HL-60 (cell line): Measurements from ENCODE around the gene WDR20.

Source experiments
- DNase-seq, 2 experiments: peaks; one replicate each; pipeline ENCODE4 v3.0.0-alpha.2; 2010 to 2020; ENCODE audit warnings: low read depth in 1 of 2, low spot score in 1 of 2
- H3K27ac ChIP-seq: fragments of 250-450 bp; sonication (Bioruptor Pico); replicated peaks from 2 replicates; pipeline ENCODE4 v1.5.1; 2020; ENCODE audit warnings: mild to moderate bottlenecking, moderate library complexity
- H3K27me3 ChIP-seq: fragments of 250-450 bp; sonication (Bioruptor Pico); 2 replicates; pipeline ENCODE4 v1.5.1; 2021; ENCODE audit warnings: mild to moderate bottlenecking, moderate library complexity; ENCODE audit not compliant: insufficient read depth, poor library complexity, severe bottlenecking
- H3K4me3 ChIP-seq: replicated peaks from 2 replicates; pipeline ENCODE4 v1.5.1; 2011; ENCODE audit warnings: mild to moderate bottlenecking, control low read depth, low read length; ENCODE audit not compliant: insufficient read depth
- CTCF ChIP-seq: IDR thresholded peaks from one replicate; pipeline ENCODE4 v1.5.1; 2011; ENCODE audit warnings: low read length, control low read depth, inconsistent platforms; ENCODE audit not compliant: insufficient read depth
- GABPA ChIP-seq: IDR thresholded peaks from 2 replicates; pipeline ENCODE4 v1.6.1; 2012; ENCODE audit warnings: low read depth
- POLR2AphosphoS5 ChIP-seq: IDR thresholded peaks from 2 replicates; pipeline ENCODE4 v1.6.1; 2012; ENCODE audit warnings: low read depth
- SPI1 ChIP-seq: IDR thresholded peaks from 2 replicates; pipeline ENCODE4 v1.6.1; 2012; ENCODE audit warnings: low read depth, mild to moderate bottlenecking, borderline replicate concordance
- long read RNA-seq: library from polyadenylated mRNA; unstranded; transcript quantifications from one replicate; pipeline ENCODE4 v2.0.0, GENCODE V29; 2020
- TF ChIP-seq, protein P1 (sequence below): IDR thresholded peaks from 2 replicates; pipeline ENCODE4 v1.6.1; 2012; ENCODE audit warnings: low read depth; ENCODE audit not compliant: insufficient replicate concordance

The WDR20 gene, protein sequence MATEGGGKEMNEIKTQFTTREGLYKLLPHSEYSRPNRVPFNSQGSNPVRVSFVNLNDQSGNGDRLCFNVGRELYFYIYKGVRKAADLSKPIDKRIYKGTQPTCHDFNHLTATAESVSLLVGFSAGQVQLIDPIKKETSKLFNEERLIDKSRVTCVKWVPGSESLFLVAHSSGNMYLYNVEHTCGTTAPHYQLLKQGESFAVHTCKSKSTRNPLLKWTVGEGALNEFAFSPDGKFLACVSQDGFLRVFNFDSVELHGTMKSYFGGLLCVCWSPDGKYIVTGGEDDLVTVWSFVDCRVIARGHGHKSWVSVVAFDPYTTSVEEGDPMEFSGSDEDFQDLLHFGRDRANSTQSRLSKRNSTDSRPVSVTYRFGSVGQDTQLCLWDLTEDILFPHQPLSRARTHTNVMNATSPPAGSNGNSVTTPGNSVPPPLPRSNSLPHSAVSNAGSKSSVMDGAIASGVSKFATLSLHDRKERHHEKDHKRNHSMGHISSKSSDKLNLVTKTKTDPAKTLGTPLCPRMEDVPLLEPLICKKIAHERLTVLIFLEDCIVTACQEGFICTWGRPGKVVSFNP
- long read RNA-seq, transcript WDR20-203 (4 exons, 2,616 nt) = minor isoform, 23 of 148 reads
- long read RNA-seq, transcript WDR20-211 (3 exons, 2,382 nt) = minor isoform, 7 of 148 reads
- long read RNA-seq, transcript WDR20-204 (3 exons, 2,391 nt) = major isoform, 53 of 148 reads
- long read RNA-seq, transcript WDR20-210 (2 exons, 2,117 nt) = minor isoform, 14 of 148 reads
- long read RNA-seq, partial matches to known transcripts = 3 of 148 reads
- long read RNA-seq, other reads (novel, unspliced or antisense) = 44 of 148 reads

- DNase-seq = peak; percentile 95 to 98
- Histone ChIP-seq H3K27ac (peak within 1 kb of the TSS; percentile 82), H3K4me3 (peak within 1 kb of the TSS; percentile 100), H3K27me3 (no peaks in the 10 kb centered on the region)
- TF ChIP-seq POLR2AphosphoS5 (peak; percentile 51; the same call in 1 of the 2 replicates), GABPA (no peak)
- TF ChIP-seq, protein P1, sequence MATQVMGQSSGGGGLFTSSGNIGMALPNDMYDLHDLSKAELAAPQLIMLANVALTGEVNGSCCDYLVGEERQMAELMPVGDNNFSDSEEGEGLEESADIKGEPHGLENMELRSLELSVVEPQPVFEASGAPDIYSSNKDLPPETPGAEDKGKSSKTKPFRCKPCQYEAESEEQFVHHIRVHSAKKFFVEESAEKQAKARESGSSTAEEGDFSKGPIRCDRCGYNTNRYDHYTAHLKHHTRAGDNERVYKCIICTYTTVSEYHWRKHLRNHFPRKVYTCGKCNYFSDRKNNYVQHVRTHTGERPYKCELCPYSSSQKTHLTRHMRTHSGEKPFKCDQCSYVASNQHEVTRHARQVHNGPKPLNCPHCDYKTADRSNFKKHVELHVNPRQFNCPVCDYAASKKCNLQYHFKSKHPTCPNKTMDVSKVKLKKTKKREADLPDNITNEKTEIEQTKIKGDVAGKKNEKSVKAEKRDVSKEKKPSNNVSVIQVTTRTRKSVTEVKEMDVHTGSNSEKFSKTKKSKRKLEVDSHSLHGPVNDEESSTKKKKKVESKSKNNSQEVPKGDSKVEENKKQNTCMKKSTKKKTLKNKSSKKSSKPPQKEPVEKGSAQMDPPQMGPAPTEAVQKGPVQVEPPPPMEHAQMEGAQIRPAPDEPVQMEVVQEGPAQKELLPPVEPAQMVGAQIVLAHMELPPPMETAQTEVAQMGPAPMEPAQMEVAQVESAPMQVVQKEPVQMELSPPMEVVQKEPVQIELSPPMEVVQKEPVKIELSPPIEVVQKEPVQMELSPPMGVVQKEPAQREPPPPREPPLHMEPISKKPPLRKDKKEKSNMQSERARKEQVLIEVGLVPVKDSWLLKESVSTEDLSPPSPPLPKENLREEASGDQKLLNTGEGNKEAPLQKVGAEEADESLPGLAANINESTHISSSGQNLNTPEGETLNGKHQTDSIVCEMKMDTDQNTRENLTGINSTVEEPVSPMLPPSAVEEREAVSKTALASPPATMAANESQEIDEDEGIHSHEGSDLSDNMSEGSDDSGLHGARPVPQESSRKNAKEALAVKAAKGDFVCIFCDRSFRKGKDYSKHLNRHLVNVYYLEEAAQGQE = peak; percentile 84
Measured at GRCh38 chr14:102139286-102140026, at the start of gene WDR20. Gene WDR20 (plus strand): TSS chr14:102139897. CDS start chr14:102139924, 27 bp downstream.

DNA sequence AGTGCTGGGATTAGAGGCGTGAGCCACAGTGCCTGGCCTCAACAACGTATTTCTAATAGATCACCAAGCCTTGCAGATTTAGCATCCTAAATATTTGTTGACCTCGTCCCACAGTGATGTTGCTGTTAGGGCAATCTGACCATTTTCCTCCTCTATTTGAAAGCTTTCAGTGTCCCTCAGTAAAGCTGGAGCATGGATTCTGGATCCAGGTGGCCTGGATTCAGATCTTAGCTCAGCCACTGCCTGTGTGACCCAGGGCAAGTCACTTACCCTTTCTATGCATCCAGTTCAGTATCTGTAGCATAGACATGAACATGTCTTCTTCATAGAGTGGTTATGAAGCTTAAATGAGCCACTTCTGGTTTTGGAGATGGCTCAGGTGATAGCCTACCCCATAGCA, 49.0 kb upstream of the WDR20 start:
- no peak for DNase-seq

DNA sequence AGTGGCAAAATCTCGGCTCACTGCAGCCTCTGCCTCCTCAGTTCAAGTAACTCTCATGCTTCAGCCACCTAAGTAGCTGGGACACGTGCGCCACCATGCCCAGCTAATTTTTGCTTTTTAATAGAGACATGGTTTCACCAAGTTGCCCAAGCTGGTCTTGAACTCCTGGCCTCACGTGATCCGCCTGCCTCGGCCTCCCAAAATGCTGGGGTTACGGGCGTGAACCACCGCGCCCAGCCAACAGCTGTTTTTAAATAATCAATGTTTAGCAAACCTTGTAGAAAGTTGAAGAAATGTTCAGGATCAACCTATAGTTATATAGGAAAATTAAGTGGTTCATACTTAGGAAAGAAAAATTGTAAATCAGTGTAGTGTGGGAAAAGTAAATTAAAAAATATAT, 46.9 kb upstream of the WDR20 start:
- TF ChIP-seq POLR2AphosphoS5 (no peak), SPI1 (no peak), GABPA (no peak), CTCF (no peak)
- TF ChIP-seq, protein P1 = no peak
- Histone ChIP-seq H3K27ac (no peak overlapping the region), H3K27me3 (no peaks in the 10 kb centered on the region), H3K4me3 (no peak overlapping the region)
- DNase-seq = no peak

More for the DNA sequence above, 49.0 kb upstream of the WDR20 start:
- H3K27ac ChIP-seq = no peak overlapping the region
- TF ChIP-seq, protein P1 = no peak
- TF ChIP-seq SPI1 (no peak), GABPA (no peak), POLR2AphosphoS5 (no peak), CTCF (no peak)
- no peaks in the 10 kb centered on the region for H3K27me3 ChIP-seq
- H3K4me3 ChIP-seq = no peak overlapping the region
